Measurements from ENCODE around the gene BMP8A. TPM values are rescaled to one million over a fixed set of nuclear protein-coding genes. Genes with fewer than 3 reads are reported as not detected.

Gene BMP8A
- total RNA-seq, 1 experiment from 2014 or later = 4.1 TPM

- H3K9me2 ChIP-seq (ENCODE audit: insufficient read depth) = no peaks in the 10 kb centered on the region
- H3K27me3 ChIP-seq (ENCODE audit: insufficient read depth, low read length) = no peaks in the 10 kb centered on the region
- H3K27ac ChIP-seq (ENCODE audit: low read depth, low read length) = no peak overlapping the region
- H4K20me1 ChIP-seq (ENCODE audit: insufficient read depth) = no peaks in the 10 kb centered on the region
- BruUV-seq (replicated peaks) = no TSS peak
- POLR2A ChIA-PET = no interaction called here
- DNase-seq (ENCODE audit: low read depth, low spot score) (no peak), ATAC-seq (no peak)
- no peak overlapping the region for H3K4me3 ChIP-seq (replicated peaks in 1 of 2; ENCODE audit: low read depth in 1 of 2, low read length in 2 of 2)
- no peaks in the 10 kb centered on the region for H3K4me1 ChIP-seq (ENCODE audit: control insufficient read depth in 1 of 2, insufficient read depth in 2 of 2, low read length in 2 of 2)
- no peak for TF ChIP-seq POLR2AphosphoS5 (IDR thresholded peaks at IDR 0.05; ENCODE audit: low read depth, low read length)
- H3K79me2 ChIP-seq (ENCODE audit: insufficient read depth, low read length) = no peaks in the 10 kb centered on the region
- H3K9ac ChIP-seq (ENCODE audit: low read length) = no peak overlapping the region
- no peak overlapping the region for H2AFZ ChIP-seq (ENCODE audit: low read depth, low read length, poor library complexity, severe bottlenecking)
- RAD21 ChIA-PET (ENCODE audit: low non-redundant PET in 1 of 2, low total read pairs in 2 of 2, uncharacterized antibody in 2 of 2, unreplicated experiment in 2 of 2) = interaction anchor here in 1 of 2 experiments (0.6 kb wide), 1 partner anchor 10 kb away, joined by 3 read pairs; no protein-coding TSS in a partner anchor
- intact Hi-C loops (cut with micrococcal nuclease) = no loop called here
- peaks cover 58 to 71% of the 10 kb centered on the region in 2 experiments for H3K36me3 ChIP-seq (ENCODE audit: control insufficient read depth in 1 of 2, insufficient read depth in 2 of 2, low read length in 2 of 2)
- no peak overlapping the region for H3K4me2 ChIP-seq (ENCODE audit: low read length)
- no peaks in the 10 kb centered on the region for H3K9me3 ChIP-seq (ENCODE audit: control insufficient read depth in 1 of 2, insufficient read depth in 1 of 2, low read depth in 1 of 2, low read length in 2 of 2)
- CTCF ChIA-PET = no interaction called here
Observed at GRCh38 chr1:39450956-39451606, 40.4 kb upstream of the BMP8A start.

DNA sequence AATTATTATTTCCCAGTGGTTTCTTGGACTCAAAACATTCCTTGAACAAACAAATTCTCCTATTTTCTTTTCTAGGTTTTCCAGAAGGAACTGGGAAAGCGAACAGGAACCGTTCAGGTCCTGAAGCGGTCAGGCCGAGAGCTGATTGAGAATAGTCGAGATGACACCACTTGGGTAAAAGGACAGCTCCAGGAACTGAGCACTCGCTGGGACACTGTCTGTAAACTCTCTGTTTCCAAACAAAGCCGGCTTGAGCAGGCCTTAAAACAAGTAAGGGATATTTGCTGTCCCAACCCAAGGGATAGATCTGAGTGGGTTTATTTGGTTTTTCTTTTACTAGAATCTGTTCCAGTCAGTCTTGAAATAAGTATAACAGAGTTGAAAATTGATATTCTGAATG, 39.4 kb upstream of the BMP8A start:
- CTCF ChIA-PET = no interaction called here
- POLR2A ChIA-PET = no interaction called here
- no peak overlapping the region for H3K27ac ChIP-seq (ENCODE audit: low read depth, low read length)

More for the DNA sequence above, 39.4 kb upstream of the BMP8A start:
- TF ChIP-seq JUND (IDR thresholded peaks at IDR 0.05) (no peak), ZFX (IDR thresholded peaks at IDR 0.05) (no peak), POLR2A (IDR thresholded peaks at IDR 0.05; ENCODE audit: borderline replicate concordance, extremely low read depth, insufficient read depth, insufficient read length) (no peak)
- H3K36me3 ChIP-seq (ENCODE audit: control insufficient read depth in 1 of 2, insufficient read depth in 2 of 2, low read length in 2 of 2) = peaks cover 57 to 74% of the 10 kb centered on the region in 2 experiments
- no peak overlapping the region for H2AFZ ChIP-seq (ENCODE audit: low read depth, low read length, poor library complexity, severe bottlenecking)
- RAD21 ChIA-PET (ENCODE audit: low non-redundant PET in 1 of 2, low total read pairs in 2 of 2, uncharacterized antibody in 2 of 2, unreplicated experiment in 2 of 2) = no interaction called here
- no peak for DNase-seq (ENCODE audit: low read depth, low spot score)
- H3K4me1 ChIP-seq (ENCODE audit: control insufficient read depth in 1 of 2, insufficient read depth in 2 of 2, low read length in 2 of 2) = no peaks in the 10 kb centered on the region
- no peaks in the 10 kb centered on the region for H3K79me2 ChIP-seq (ENCODE audit: insufficient read depth, low read length)
- H3K9me2 ChIP-seq (ENCODE audit: insufficient read depth) = no peaks in the 10 kb centered on the region
- no peak for ATAC-seq
- no peaks in the 10 kb centered on the region for H3K9me3 ChIP-seq (ENCODE audit: control insufficient read depth in 1 of 2, insufficient read depth in 1 of 2, low read depth in 1 of 2, low read length in 2 of 2)
- intact Hi-C loops (cut with micrococcal nuclease) = no loop called here
- H3K4me3 ChIP-seq (replicated peaks in 1 of 2; ENCODE audit: low read depth in 1 of 2, low read length in 2 of 2) = no peak overlapping the region
- BruUV-seq (replicated peaks) = no TSS peak
- H3K27me3 ChIP-seq (ENCODE audit: insufficient read depth, low read length) = no peaks in the 10 kb centered on the region
- no peaks in the 10 kb centered on the region for H4K20me1 ChIP-seq (ENCODE audit: insufficient read depth)
- H3K9ac ChIP-seq (ENCODE audit: low read length) = no peak overlapping the region
- no peak overlapping the region for H3K4me2 ChIP-seq (ENCODE audit: low read length)

Measured in HCT116 (cell line).